ENCODE data around the gene ST3GAL2. TPM values are rescaled to one million over a fixed set of nuclear protein-coding genes. Genes with fewer than 3 reads are reported as not detected.

Gene ST3GAL2
- total RNA-seq, 1 donor from 2014 or later: 14.0 TPM

GRCh38 chr16:70434484-70435260 lies 4.2 kb downstream of the ST3GAL2 start:
- intact Hi-C loops (cut with DNase I): no loop called here
- Histone ChIP-seq H3K4me3 (no peak overlapping the region), H3K27me3 (no peaks in the 10 kb centered on the region), H3K27ac (no peak overlapping the region), H3K4me1 (peaks cover 76% of the 10 kb centered on the region), H3K36me3 (no peaks in the 10 kb centered on the region), H3K9me3 (no peaks in the 10 kb centered on the region)
- no peak for TF ChIP-seq POLR2AphosphoS5 (IDR thresholded peaks at IDR 0.05; ENCODE audit: insufficient read depth in 1 of 2, low read depth in 1 of 2)
- TF ChIP-seq CTCF (IDR thresholded peaks at IDR 0.05): no peak
- TF ChIP-seq POLR2A (IDR thresholded peaks at IDR 0.05): no peak
- DNase-seq (ENCODE audit: extremely low spot score in 2 of 2): no peak

GRCh38 chr16:70433458-70434103 lies 5.3 kb downstream of the ST3GAL2 start:
- H3K27me3 ChIP-seq: no peaks in the 10 kb centered on the region
- DNase-seq (ENCODE audit: extremely low spot score in 2 of 2): no peak
- H3K36me3 ChIP-seq: no peaks in the 10 kb centered on the region
- intact Hi-C loops (cut with DNase I): no loop called here
- H3K4me1 ChIP-seq: peaks cover 81% of the 10 kb centered on the region
- H3K4me3 ChIP-seq: no peak overlapping the region
- TF ChIP-seq POLR2AphosphoS5 (IDR thresholded peaks at IDR 0.05; ENCODE audit: insufficient read depth in 1 of 2, low read depth in 1 of 2): peak in 1 of 2 donors; percentile 47
- TF ChIP-seq POLR2A (IDR thresholded peaks at IDR 0.05): no peak
- peak overlapping the region; percentile 34 for H3K27ac ChIP-seq
- no peaks in the 10 kb centered on the region for H3K9me3 ChIP-seq

GRCh38 chr16:70432723-70433457 lies 6.0 kb downstream of the ST3GAL2 start:
- no peak for DNase-seq (ENCODE audit: extremely low spot score in 2 of 2)
- H3K9me3 ChIP-seq: no peaks in the 10 kb centered on the region
- H3K36me3 ChIP-seq: no peaks in the 10 kb centered on the region
- intact Hi-C loops (cut with DNase I): no loop called here
- peak overlapping the region; percentile 34 for H3K27ac ChIP-seq
- H3K4me1 ChIP-seq: peaks cover 84% of the 10 kb centered on the region
- TF ChIP-seq POLR2AphosphoS5 (IDR thresholded peaks at IDR 0.05; ENCODE audit: insufficient read depth in 1 of 2, low read depth in 1 of 2): no peak
- no peak for TF ChIP-seq POLR2A (IDR thresholded peaks at IDR 0.05)
- no peak for TF ChIP-seq CTCF (IDR thresholded peaks at IDR 0.05)
- H3K27me3 ChIP-seq: no peaks in the 10 kb centered on the region
- H3K4me3 ChIP-seq: no peak overlapping the region

- H3K36me3 ChIP-seq: no peaks in the 10 kb centered on the region
- H3K27me3 ChIP-seq: no peaks in the 10 kb centered on the region
- H3K27ac ChIP-seq: no peak overlapping the region
- TF ChIP-seq POLR2AphosphoS5 (IDR thresholded peaks at IDR 0.05; ENCODE audit: insufficient read depth in 1 of 2, low read depth in 1 of 2) (no peak), CTCF (IDR thresholded peaks at IDR 0.05) (no peak), POLR2A (IDR thresholded peaks at IDR 0.05) (no peak)
- DNase-seq (ENCODE audit: extremely low spot score in 2 of 2): no peak
- H3K9me3 ChIP-seq: no peaks in the 10 kb centered on the region
- no peak overlapping the region for H3K4me3 ChIP-seq
- intact Hi-C loops (cut with DNase I): no loop called here
- peaks cover 84% of the 10 kb centered on the region for H3K4me1 ChIP-seq
Observed at GRCh38 chr16:70432356-70432722, 6.6 kb downstream of the ST3GAL2 start.

GRCh38 chr16:70430667-70431536 lies 8.0 kb downstream of the ST3GAL2 start:
- Histone ChIP-seq H3K4me3 (no peak overlapping the region), H3K4me1 (peaks cover 73% of the 10 kb centered on the region)
- no peak for DNase-seq (ENCODE audit: extremely low spot score in 2 of 2)

More at GRCh38 chr16:70430667-70431536, 8.0 kb downstream of the ST3GAL2 start:
- no peaks in the 10 kb centered on the region for H3K36me3 ChIP-seq
- intact Hi-C loops (cut with DNase I): no loop called here
- TF ChIP-seq POLR2AphosphoS5 (IDR thresholded peaks at IDR 0.05; ENCODE audit: insufficient read depth in 1 of 2, low read depth in 1 of 2) (no peak), POLR2A (IDR thresholded peaks at IDR 0.05) (no peak), CTCF (IDR thresholded peaks at IDR 0.05) (no peak)
- no peaks in the 10 kb centered on the region for H3K9me3 ChIP-seq
- H3K27ac ChIP-seq: no peak overlapping the region
- no peaks in the 10 kb centered on the region for H3K27me3 ChIP-seq
